MG63 (cell line): ENCODE data around the gene DENND1C. TPM values are rescaled to one million over a fixed set of nuclear protein-coding genes. Genes with fewer than 3 reads are reported as not detected.
A peak's percentile ranks its signal among the peaks of the same experiment; 100 is the strongest.

Experiments
- DNase-seq: peaks from one replicate; pipeline ENCODE4 v3.0.0-alpha.2; 2020
- H3K27me3 ChIP-seq: fragments of 250-450 bp; sonication (Bioruptor Pico); 2 replicates; pipeline ENCODE4 v1.5.1; 2020; ENCODE audit warnings: mild to moderate bottlenecking, moderate library complexity
- H3K36me3 ChIP-seq: fragments of 250-450 bp; sonication (Bioruptor Pico); 2 replicates; pipeline ENCODE4 v1.5.1; 2020; ENCODE audit warnings: mild to moderate bottlenecking, moderate library complexity
- H3K4me3 ChIP-seq: fragments of 250-450 bp; sonication (Bioruptor Pico); 2 replicates; pipeline ENCODE4 v1.5.1; 2020; ENCODE audit warnings: mild to moderate bottlenecking, moderate library complexity
- H3K9me3 ChIP-seq: fragments of 250-450 bp; sonication (Bioruptor Pico); 2 replicates; pipeline ENCODE4 v1.5.1; 2020; ENCODE audit warnings: mild to moderate bottlenecking, moderate library complexity
- total RNA-seq: library from RNA; depleted of rRNA; stranded (reverse); fragments of >200 nt; shearing (Covaris generic); gene quantifications from 2 replicates; pipeline ENCODE4 v1.2.3, GENCODE V29; 2014; ENCODE audit warnings: low replicate concordance; rRNA removed

Gene DENND1C
- total RNA-seq, result not detected in 2 replicates

DNA sequence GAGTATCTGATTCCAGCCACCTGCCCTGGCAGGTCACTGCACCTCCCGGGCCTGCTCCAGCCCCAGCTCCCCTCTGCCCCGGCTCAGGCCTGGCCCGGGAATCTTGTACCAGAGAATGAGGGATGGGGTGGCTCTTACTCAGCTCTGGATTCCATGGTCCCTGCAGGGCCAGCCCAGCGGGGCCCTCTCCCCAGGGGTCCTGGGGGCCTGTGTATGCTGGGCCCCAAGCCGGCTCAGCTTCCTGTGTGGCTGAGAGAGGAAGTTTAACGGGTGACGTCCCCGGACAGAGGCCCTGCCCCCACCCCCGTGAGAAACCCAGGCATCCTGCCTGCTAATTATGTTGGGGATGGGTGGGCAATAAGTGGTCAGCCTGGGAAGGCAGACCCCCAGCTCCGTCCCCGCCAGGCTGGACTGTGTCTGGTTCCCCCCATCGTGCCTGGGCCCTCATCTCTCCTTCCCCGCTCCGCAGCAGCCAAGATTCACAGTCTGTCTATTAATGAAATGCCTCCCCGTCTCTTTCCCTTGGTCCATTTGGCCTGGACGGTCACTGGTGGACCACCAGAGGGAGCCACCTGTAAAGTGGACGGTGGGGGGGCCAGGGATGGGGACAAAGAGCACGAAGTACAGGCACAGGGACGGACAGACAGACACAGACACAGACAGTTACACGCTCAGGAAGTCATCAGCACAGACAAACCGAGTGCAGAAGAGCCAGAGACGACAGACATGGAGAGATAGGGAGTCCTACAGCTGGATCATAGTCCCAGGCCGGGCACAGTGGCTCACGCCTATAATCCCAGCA lies at the start of gene DENND1C:
Gene DENND1C (minus strand): TSS at position 247 of the 802 bp plus-strand sequence. CDS start 92 bp downstream, at position 155.
- DNase-seq, result no peak

DNA sequence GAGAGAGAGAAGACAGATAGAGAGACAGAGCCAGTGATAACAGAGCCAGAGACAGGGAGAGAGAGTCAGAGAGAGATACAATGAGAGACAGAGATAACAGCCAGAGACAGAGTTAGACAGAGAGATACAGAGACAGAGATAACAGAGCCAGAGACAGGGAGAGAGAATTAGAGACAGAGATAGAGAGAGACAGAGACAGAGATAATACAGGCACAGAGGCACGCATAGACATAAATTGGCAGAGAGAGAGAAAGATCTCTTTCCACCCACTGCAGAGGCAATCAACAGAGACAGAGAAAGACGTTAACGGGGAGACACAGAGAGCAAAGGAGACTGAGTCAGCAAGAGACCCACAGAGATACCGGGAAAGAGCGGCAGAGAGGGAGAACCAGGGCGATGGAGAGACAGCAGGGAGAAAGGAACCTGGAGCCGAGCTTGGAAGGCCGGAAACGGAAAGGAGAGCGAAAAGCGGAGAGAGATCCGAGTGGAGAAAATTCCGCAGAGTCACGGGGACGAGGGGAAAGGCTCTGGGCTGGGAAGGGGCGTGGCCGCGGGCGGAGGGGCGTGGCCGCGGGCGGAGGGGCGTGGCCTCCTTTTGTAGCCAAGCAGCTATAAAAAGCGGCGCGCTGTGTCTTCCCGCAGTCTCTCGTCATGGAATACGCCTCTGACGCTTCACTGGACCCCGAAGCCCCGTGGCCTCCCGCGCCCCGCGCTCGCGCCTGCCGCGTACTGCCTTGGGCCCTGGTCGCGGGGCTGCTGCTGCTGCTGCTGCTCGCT lies 49.0 kb upstream of the DENND1C start, which contains the start of gene TNFSF9:
Gene TNFSF9 (plus strand): TSS at position 641 of the 777 bp plus-strand sequence. CDS start 11 bp downstream, at position 652.
- 0 out of 2 replicates have a peak, but pooled peaks cover 2% of the 10 kb centered on the region for H3K36me3 ChIP-seq
- H3K9me3 ChIP-seq, result no peaks in the 10 kb centered on the region
- peak; percentile 76 for DNase-seq
- H3K27me3 ChIP-seq, result no peaks in the 10 kb centered on the region
- H3K4me3 ChIP-seq, result peak within 1 kb of the TSS; percentile 68

More for the DNA sequence above, at the start of gene DENND1C:
- Histone ChIP-seq H3K36me3 (no peaks in the 10 kb centered on the region), H3K9me3 (no peaks in the 10 kb centered on the region), H3K4me3 (no peak within 1 kb of the TSS), H3K27me3 (no peaks in the 10 kb centered on the region)

GRCh38 chr19:6529937-6530385 lies 48.4 kb upstream of the DENND1C start:
- Histone ChIP-seq H3K9me3 (no peaks in the 10 kb centered on the region), H3K36me3 (no peaks in the 10 kb centered on the region), H3K4me3 (peak overlapping the region; percentile 68), H3K27me3 (no peaks in the 10 kb centered on the region)
- DNase-seq, result no peak

DNA sequence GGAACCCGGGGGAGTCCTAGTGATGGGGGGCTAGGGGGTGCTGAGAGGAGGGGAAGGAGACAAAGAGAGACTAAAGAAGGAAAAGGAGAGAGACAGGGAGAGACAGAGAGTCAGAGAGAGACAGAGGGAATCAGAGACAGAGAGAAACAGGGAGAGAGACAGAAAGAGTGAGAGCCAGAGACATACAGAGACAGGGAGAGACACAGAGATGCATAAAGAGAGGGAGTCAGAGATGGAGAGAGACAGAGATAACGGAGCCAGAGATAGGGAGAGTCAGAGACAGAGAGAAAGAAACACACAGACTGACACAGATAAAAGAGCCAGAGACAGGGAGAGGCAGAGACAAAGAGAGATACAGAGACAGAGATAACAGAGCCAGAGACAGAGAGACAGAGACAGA lies 47.8 kb upstream of the DENND1C start:
- Histone ChIP-seq H3K27me3 (no peaks in the 10 kb centered on the region), H3K4me3 (no peak overlapping the region)

DNA sequence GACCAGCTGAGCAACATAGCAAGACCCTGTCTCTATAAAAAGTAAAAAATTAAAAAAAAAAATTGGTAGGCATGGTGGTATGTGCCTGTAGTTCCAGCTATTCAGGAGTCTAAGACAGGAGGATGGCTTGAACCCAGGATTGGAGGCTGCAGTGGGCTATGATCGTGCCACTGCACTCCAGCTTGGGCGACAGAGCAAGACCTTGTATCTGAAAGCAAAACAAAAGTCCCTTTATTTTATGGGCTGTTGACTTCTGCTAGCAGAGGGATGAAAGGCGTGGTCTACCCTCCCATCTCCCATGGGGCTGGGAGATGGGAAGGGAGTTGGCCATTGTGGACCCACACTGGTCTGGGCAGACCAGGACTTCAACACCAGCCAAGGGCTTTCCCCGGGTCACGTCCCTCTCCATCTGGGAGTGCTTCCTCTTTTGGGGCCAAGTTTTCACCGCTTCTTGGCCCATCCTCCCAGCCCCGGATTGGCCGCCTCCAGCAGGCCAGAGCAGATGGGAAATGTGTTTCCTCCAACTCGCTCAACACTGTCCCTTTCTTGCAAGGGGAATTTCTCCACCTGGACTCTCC lies 47.0 kb upstream of the DENND1C start:
- Histone ChIP-seq H3K4me3 (no peak overlapping the region), H3K27me3 (no peaks in the 10 kb centered on the region), H3K36me3 (no peaks in the 10 kb centered on the region), H3K9me3 (no peaks in the 10 kb centered on the region)
- DNase-seq, result no peak

More for the DNA sequence above, 47.8 kb upstream of the DENND1C start:
- DNase-seq, result no peak
- Histone ChIP-seq H3K9me3 (no peaks in the 10 kb centered on the region), H3K36me3 (no peaks in the 10 kb centered on the region)

- no peak for DNase-seq
- no peak overlapping the region for H3K4me3 ChIP-seq
- no peaks in the 10 kb centered on the region for H3K27me3 ChIP-seq
- H3K9me3 ChIP-seq, result no peaks in the 10 kb centered on the region
- no peaks in the 10 kb centered on the region for H3K36me3 ChIP-seq
Measured at GRCh38 chr19:6527893-6528543, 46.4 kb upstream of the DENND1C start.

GRCh38 chr19:6524311-6524710 lies 42.7 kb upstream of the DENND1C start:
- Histone ChIP-seq H3K4me3 (no peak overlapping the region), H3K9me3 (no peaks in the 10 kb centered on the region), H3K27me3 (no peaks in the 10 kb centered on the region), H3K36me3 (no peaks in the 10 kb centered on the region)
- DNase-seq, result no peak

DNA sequence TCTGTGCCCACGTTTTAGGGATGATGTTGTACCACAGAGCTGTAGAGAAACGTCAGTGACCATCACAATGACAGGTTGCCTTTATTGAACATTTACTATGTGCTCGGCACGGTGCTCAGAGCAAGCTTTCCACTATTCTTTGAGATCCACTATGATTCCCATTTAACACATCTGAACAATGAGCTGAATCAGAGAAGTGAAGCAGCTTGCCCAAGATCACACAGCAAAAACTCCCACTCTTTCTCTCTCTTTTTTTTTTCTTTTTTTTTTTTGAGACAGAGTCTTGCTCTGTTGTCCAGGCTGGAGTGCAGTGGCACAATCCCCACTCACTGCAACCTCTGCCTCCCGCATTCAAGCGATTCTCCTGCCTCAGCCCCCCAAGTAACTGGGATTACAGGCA lies 41.1 kb upstream of the DENND1C start:
- Histone ChIP-seq H3K36me3 (no peaks in the 10 kb centered on the region), H3K9me3 (no peaks in the 10 kb centered on the region), H3K4me3 (no peak overlapping the region), H3K27me3 (no peaks in the 10 kb centered on the region)
- no peak for DNase-seq

DNA sequence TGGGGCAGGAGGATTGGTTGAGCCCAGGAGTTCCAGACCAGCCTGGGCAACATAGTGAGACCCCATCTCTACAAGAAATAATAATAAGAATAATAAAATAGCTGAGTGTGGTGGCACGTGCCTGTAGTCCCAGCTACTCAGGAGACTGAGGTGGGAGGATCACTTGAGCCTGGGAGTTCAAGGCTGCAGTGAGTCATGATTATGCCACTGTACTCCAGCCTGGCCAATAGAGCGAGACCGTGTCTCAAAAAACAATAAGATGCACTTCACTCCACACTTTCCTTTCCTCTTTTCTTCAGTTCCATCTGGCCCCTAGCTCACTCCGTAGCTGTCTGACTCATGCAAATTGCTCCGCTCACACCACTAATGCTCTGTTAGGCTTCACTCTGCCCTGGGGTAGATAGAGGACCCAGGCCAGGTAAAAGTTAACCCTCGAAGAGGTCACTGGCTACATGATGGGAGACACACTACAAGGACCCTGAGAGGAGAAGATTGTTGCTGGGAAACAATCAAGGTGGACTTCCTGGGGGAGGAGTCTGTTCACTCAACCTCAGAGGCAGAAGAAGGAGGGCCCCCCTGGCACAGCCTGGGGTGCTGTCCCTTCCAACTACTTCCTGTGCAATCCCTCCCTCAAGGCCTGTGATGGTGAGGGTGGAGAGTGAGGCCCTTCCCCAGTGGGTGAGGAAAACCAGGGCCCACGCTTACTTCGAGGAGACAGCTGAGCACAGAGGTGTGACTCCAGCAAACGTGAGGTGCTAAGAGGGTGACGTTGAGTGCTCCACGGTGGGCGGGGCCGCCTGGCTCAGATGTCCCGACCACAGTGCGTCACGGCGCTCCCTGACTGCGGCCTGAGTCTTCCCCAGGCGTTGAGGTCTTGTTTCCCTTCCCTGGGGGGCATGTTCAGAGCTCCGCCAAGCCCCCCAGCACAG lies 40.4 kb upstream of the DENND1C start:
- DNase-seq, result peak; percentile 20
- Histone ChIP-seq H3K9me3 (no peaks in the 10 kb centered on the region), H3K36me3 (no peaks in the 10 kb centered on the region), H3K27me3 (no peaks in the 10 kb centered on the region), H3K4me3 (no peak overlapping the region)

- no peaks in the 10 kb centered on the region for H3K36me3 ChIP-seq
- DNase-seq, result no peak
- no peaks in the 10 kb centered on the region for H3K9me3 ChIP-seq
- no peak overlapping the region for H3K4me3 ChIP-seq
- no peaks in the 10 kb centered on the region for H3K27me3 ChIP-seq
Measured at GRCh38 chr19:6519289-6519688, 37.7 kb upstream of the DENND1C start.

- H3K4me3 ChIP-seq, result no peak overlapping the region
- DNase-seq, result no peak
- H3K36me3 ChIP-seq, result no peaks in the 10 kb centered on the region
- H3K27me3 ChIP-seq, result no peaks in the 10 kb centered on the region
- no peaks in the 10 kb centered on the region for H3K9me3 ChIP-seq
Measured at GRCh38 chr19:6518145-6518911, 36.7 kb upstream of the DENND1C start.

DNA sequence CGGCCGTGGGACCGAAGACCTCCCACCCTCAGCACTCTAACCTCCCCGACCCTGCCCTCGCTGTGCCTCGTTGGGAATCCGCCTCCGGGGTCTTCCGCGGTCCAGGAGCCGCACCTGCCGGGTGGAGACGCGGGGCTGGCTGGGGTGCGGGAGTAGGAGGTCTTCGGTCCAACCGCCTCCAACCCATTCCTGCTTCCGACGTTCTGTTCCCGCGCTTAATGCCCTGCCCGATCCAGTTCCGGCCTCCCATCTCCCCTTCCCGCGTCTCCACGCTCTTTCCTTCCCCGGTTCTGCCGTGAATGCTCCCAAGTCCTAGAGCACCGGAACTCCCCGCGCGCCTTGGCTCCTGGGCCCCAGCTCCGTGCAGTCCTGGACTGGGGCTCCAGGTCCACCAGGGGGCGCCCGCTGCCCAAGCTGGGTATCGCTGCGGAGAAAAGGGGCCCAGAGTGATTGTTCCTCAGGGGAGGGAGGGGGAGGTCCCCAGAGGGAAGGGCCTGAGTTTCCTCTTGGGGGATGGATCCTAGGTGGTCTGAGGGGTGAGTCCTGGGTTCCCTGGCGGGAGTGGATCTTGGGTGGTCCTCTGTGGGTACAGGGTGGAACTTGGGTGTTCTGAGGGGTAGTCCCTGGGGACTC lies 35.2 kb upstream of the DENND1C start:
- peak overlapping the region; percentile 54 for H3K4me3 ChIP-seq
- H3K27me3 ChIP-seq, result no peaks in the 10 kb centered on the region
- DNase-seq, result peak; percentile 82
- H3K9me3 ChIP-seq, result no peaks in the 10 kb centered on the region
- no peaks in the 10 kb centered on the region for H3K36me3 ChIP-seq

DNA sequence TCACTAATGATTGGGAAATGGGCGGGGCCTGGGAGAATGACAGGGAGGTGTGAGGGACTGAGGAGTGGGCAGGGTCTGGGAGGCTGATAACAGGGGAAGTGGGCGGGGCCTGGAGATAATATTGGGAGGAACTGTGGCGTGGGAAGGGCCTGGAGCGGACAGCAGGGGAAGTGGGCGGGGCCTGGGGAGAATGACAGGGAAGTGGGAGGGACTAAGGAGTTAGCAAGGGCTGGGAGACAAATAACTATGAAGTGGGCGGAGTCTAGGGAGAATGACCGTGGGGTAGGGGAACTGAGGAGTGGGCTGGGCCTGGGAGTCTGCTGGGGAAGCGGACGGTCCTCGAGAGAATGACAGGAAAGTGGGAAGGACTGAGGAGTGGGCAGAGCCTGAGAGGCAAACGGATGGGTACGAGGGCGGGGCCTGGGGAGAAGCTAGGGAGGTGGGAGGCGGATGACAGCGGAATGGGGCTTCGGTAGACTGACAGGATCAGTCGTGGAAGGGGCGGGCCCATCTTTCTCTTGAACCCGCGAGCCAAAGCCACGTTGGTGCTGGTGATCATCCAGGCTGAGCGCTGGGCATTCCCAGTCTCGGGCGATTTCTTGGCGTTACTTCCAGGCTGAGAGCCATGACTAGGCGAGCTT lies 34.6 kb upstream of the DENND1C start:
- H3K27me3 ChIP-seq, result no peaks in the 10 kb centered on the region
- no peaks in the 10 kb centered on the region for H3K36me3 ChIP-seq
- H3K9me3 ChIP-seq, result no peaks in the 10 kb centered on the region
- DNase-seq, result peak; percentile 84
- peak overlapping the region; percentile 54 for H3K4me3 ChIP-seq

DNA sequence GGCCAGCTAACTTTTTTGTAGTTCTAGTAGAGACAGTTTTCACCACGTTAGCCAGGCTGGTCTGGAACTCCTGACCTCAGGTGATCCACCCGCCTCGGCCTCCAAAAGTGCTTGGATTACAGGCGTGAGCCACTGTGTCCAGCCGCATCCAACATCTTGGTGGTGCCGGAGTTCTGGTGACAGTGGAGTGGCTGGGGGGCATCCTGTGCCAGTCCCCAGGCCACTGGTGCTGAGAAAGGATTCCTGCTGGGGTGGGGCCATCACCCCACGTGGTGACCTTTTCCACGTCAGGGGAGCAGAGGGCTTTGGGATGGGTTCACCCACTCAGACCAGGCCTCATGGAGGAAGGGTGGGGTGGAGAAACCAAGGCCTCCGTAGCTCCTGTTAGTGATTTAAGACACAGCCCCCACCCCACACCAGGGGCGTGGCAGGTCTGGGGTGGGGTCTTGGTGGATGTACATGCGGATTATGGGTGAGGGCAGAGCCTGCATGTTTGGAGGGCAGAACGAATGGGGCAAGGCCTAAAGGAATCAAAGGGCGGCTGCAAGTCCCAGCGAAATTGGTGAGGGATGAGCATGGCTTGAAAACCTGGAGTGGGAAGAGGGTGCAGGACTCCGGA lies 33.4 kb upstream of the DENND1C start:
- Histone ChIP-seq H3K27me3 (no peaks in the 10 kb centered on the region), H3K4me3 (no peak overlapping the region), H3K9me3 (no peaks in the 10 kb centered on the region), H3K36me3 (no peaks in the 10 kb centered on the region)
- no peak for DNase-seq
